ENCODE data around the gene SNCA. TPM values are rescaled to one million over a fixed set of nuclear protein-coding genes. Genes with fewer than 3 reads are reported as not detected.
A peak's percentile ranks its signal among the peaks of the same experiment; 100 is the strongest.

The SNCA gene
- total RNA-seq, 1 donor from 2014 or later = 116 TPM

DNA sequence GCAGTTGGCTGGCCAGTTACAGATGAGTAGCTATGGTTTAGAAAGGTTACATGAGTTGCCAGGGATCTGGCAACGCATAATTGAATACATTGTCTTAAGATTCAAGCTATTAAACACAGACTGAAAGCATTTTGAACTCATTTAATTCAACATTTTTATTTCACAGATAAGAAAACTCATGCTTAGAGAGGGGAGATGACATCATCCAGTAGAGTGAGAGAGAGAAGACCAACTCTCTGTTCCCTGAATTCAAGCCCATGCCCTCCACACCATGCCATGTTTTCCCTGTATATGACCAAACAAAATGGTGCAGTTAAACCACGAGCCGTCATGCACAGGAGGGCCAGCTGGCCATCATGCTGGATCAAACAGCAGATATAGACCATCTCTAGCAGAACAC lies 22.6 kb downstream of the SNCA start:
- no peak for DNase-seq (ENCODE audit: low read depth in 2 of 2)

GRCh38 chr4:89813197-89813596 lies 23.8 kb downstream of the SNCA start:
- no peak for DNase-seq (ENCODE audit: low read depth in 2 of 2)

DNA sequence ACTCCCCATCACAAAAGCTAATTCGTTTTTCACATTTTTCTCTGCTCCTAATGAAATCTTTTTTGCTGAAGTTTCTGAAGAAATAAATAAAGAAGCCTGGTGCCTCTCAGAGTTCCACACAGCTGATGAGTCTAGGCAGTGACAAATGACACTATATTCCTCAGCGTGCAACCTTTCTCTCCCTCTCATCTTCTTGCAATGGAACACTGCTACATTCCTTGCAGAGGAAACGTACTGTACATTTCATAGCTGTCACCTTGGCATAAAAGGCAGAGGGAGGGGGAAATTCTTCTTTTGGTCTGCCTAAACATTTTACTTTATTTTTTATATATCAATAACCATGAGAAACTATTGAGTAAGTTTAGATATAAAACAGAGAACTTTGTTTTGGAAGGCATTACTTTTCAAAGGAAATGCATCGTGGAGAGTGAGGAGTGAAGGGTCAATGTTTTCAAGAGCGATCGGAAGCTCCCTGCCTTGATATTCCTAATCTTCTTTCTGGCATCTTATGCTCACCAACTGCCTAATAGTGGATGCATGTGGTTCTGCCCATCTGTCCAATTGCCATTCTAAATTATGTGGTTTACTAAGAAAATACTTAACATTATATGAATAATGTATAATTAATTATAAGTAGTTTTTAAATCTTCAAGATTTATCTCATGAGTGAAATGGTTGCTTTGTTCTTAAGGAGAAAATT lies 29.4 kb downstream of the SNCA start:
- no peak for DNase-seq (ENCODE audit: low read depth in 2 of 2)

DNA sequence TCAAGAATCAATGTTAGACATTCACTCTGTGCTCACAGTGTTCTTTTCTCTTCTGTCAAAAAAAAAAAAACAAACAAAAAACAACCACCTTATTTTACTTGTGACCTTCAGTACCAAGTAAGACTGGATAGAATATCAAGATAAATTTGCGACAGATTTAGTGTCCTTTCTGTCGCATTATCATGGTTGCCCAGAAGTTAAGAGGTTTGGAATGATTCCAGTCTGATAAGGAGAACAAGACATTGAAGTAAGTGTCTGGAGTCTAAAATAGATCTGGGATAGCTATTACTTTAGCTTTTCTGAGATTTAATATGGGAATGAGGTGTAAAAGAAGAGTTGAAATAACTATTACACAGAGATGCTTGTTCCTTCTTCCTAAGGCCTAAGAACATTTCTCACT lies 31.7 kb downstream of the SNCA start:
- no peak for DNase-seq (ENCODE audit: low read depth in 2 of 2)

DNA sequence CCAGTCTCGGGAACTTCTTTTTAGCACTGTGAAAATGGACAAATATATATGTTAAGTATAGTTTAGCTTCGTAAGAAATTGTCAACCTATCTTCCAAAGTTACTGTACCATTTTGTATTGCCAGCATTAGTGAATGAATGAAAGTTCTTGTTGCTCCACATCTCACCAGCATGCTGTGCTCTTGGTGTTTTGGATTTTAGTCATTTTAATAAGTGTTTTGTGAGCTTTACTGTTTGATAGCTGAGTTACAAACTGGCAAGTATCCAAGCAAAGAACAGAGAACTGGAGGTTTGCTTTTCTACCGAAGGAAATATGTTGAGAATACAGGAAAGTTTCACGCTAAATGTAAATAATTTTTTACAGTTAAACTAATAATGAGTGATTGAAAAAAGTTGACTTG lies 33.0 kb downstream of the SNCA start:
- DNase-seq (ENCODE audit: low read depth in 2 of 2) = peak in 1 of 2 donors; percentile 52

DNA sequence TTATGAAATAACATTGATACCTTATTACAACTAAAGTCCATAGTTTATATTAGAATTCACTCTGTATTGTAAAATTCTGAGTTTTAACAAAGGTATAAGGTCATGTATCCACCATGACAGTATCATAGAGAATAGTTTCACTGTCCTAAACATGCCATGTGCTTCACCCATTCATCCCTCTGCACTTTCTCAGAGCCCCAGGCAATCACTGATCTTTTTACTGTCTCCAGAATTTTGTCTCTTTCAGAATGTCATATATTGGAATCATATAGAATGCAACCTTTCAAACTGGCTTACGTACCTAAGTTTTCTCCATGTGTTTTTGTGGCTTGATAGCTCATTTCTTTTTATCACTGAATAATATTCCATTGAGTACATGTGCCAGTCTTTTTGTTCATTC lies 33.9 kb downstream of the SNCA start:
- DNase-seq (ENCODE audit: low read depth in 2 of 2) = no peak

GRCh38 chr4:89800527-89801103 lies 36.3 kb downstream of the SNCA start:
- peak; percentile 83 to 95 for DNase-seq (ENCODE audit: low read depth in 2 of 2)

GRCh38 chr4:89800012-89800516 lies 36.9 kb downstream of the SNCA start:
- DNase-seq (ENCODE audit: low read depth in 2 of 2) = peak; percentile 36 to 94

DNA sequence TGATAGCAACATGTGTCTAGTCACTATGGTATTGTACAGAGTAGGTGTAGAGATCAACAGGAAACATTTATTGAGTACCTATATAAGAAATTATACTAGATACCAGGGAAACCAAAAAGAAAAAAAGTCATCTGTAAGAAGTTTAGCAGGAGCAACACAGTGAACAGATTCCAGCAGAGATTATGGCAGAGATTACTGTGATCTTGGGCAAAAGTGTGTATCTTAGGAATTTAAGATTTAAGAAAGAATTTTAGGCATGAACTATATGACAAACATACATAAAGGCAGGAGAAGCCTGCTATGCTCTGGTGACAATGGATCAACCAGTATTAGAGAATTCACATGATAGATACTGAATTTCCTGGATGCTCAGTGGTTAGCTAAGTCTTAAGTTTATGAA lies 37.9 kb downstream of the SNCA start:
- no peak for DNase-seq (ENCODE audit: low read depth in 2 of 2)

DNA sequence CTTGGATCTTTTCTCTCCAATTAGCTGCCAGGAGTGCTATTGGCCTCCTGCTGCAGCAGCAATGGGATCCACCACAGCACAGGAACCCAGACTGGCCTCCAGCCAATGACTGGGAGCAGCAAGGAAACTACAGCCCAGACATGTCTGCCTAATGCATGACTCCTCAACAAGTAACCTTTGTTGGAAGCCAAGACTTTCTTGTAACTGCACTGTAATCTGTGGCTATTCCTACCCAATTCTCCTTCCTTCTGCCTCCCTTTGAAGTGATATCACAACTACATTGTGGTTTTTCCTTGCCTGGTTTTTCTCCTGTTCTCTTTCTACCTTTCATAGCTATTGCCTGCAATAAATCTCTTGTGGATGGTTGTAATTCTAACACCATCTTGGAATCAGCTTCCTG lies 39.8 kb downstream of the SNCA start:
- DNase-seq (ENCODE audit: low read depth in 2 of 2) = peak in 1 of 2 donors; percentile 85

- DNase-seq (ENCODE audit: low read depth in 2 of 2) = peak; percentile 56 to 86
Observed at GRCh38 chr4:89788206-89789072, 48.5 kb downstream of the SNCA start.

DNA sequence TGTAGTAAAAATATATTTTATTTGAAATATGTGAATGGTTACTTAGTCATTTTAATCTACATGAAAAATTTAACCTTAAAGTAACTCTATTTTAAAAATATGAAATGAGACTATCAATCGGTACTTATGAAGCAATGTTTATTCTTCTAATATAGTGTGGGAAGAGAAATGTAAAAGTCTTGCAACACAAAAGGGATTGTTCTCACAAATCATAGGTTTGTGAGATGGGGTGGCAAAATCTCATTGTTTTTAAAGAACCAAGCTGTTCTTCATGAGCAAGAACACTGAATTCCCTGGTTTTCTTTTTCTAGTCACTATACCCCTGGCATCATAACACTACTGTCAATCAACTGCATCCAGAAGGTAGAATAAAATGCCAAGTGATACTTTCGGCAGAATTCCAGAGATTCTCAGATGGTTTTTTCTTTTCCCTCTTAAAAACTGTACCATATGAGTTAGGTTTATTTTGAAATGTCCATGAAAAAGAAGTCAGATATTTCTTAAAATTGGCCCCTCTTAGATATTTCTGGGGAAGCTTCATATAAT lies 52.2 kb downstream of the SNCA start:
- DNase-seq (ENCODE audit: low read depth in 2 of 2) = no peak

DNA sequence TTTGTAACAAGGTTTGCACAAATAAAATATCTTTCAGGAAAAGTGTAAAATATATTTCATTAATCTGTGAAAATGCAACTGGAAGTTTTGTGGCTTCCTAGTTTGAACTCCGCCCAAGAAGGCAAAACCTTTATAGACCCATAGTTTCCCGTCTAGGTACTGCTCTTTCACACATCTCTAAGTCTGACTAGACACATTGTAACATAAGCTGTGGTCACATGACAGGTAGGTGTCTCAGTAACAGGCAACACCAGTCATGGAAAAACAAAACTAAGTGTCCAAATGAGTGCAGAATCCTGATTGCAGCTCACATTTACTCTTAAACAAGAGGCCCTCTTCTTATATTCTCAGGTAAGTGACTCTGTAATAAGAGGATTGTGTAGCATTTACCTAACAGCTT lies 55.6 kb downstream of the SNCA start:
- DNase-seq (ENCODE audit: low read depth in 2 of 2) = no peak

DNA sequence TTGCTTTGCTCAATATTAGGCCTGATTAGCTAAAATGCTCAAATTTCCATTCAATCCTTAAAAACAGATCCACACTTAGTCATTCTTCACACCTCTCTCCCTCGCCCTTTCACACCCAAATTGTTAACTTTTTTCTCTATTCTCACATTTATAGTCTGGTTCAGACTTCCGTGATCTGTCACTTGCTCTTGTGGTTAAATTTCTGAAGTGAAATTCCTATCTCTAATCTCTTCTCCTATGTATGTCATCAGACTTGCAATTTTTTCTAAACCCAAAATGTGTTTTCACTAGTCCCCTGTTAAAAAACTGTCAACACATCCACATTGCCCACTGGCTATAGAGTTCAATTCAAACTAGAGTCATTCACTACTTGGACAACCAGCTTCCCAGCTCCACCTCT lies 63.2 kb downstream of the SNCA start:
- DNase-seq (ENCODE audit: low read depth in 2 of 2) = no peak

DNA sequence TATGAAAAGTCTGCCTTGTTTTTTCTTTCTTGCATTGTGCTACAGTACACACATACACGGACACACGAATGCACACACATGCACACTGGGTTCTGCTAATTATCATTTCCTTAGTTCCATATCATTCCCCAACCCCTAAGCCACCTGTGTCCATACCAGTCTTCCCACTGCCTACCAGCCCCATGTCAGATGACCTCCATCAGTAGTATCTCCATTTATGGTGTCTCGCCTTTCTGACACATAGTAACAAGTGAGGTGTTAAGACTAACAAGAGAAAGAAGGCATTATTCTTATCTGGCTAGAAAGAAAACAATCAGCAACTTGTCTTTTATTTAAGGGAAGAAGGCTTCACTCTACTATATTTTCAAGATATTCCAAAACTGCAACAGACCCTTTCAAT lies 67.1 kb downstream of the SNCA start:
- DNase-seq (ENCODE audit: low read depth in 2 of 2) = no peak

DNA sequence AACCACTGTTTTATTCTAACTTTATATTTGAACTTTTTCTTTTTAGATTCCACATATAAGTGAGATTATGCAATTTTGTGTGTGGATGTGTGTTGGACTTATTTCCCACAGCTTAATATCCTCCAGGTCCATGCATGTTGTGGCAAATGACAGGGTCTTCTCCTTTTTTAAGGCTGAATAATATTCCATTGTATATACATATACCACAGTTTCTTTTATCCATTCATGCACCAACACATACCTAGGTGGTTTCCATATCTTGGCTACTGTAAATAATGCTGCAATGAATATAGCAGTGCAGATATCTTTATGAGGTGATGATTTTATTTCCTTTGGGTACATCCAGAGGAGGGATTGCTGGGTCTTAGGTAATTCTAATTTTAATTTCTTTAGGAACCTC lies 69.0 kb downstream of the SNCA start:
- no peak for DNase-seq (ENCODE audit: low read depth in 2 of 2)

- peak; percentile 48 to 49 for DNase-seq (ENCODE audit: low read depth in 2 of 2)
Observed at GRCh38 chr4:89765966-89766365, 71.0 kb downstream of the SNCA start.

DNA sequence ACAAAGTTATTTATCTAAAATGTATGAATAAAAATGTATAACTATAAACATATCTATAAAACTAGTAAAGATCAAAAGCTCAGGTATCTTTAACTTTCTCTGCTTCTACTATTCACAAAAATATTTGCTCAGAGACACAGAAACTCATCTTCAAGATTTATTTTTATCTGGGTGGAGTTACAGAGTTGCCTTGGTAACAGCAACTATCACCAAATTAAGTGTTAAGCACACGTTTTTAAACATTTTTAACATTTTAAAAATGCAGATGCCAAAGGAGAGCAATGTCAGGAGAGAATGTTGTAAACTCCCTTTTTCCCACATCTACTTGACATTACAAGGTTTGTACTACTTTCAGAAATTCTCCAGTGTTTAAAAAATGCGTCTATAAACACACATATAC lies 71.4 kb downstream of the SNCA start:
- no peak for DNase-seq (ENCODE audit: low read depth in 2 of 2)

- no peak for DNase-seq (ENCODE audit: low read depth in 2 of 2)
Observed at GRCh38 chr4:89762311-89762710, 74.7 kb downstream of the SNCA start.

- DNase-seq (ENCODE audit: low read depth in 2 of 2) = no peak
Observed at GRCh38 chr4:89759426-89759825, 77.5 kb downstream of the SNCA start.

DNA sequence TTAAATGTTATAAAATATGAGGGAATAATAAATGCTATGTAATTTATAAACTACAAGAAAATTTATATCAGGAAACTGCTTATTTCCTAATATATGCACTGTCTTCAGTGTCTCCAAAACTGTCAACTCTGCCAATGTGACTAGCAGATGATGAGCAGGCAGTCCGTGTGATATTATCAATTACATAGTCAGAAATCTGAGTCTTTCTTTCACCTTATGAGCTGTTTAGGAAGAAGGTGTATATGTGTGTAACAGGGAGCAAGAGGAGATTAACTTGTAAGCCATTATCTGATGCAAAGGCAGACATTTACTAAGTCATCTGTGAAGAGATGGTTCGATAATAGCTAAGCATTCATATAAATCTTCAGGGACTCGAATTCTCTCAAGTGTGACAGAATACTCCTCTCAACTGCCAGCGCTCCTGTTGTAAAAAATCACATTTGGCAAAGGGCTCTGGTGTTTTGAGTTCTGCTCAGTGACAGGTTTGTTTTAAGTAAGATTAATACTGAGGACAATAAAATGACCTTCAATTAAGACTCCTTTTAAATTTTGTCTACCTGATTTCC lies 79.7 kb downstream of the SNCA start:
- no peak for DNase-seq (ENCODE audit: low read depth in 2 of 2)

GRCh38 chr4:89755220-89755619 lies 81.7 kb downstream of the SNCA start:
- DNase-seq (ENCODE audit: low read depth in 2 of 2) = peak in 1 of 2 donors; percentile 17

Data from dermis microvascular lymphatic vessel endothelial cell (primary cell).